ENCODE results near the gene CHD1. TPM values are rescaled to one million over a fixed set of nuclear protein-coding genes. Genes with fewer than 3 reads are reported as not detected.

The CHD1 gene
- total RNA-seq, 1 experiment from 2014 or later, result 36.5 TPM

- Histone ChIP-seq H3K9me3 (ENCODE audit: control insufficient read depth, insufficient read depth, low read depth, low read length) (no peaks in the 10 kb centered on the region), H3K4me1 (ENCODE audit: control insufficient read depth, insufficient read depth, low read length) (no peaks in the 10 kb centered on the region), H3K36me3 (ENCODE audit: control insufficient read depth, insufficient read depth, low read length) (no peaks in the 10 kb centered on the region), H3K4me3 (ENCODE audit: low read depth in 2 of 2, low read length in 2 of 2) (no peak overlapping the region), H3K27ac (ENCODE audit: low read length) (no peak overlapping the region), H3K27me3 (ENCODE audit: control insufficient read depth, insufficient read depth, low read length) (no peaks in the 10 kb centered on the region)
- no peak for DNase-seq (ENCODE audit: low read depth, low spot score)
- ATAC-seq, result no peak
- CTCF ChIA-PET, result interaction anchor here (0.6 kb wide), 1 partner anchor 20 kb away, joined by 5 read pairs; no protein-coding TSS in a partner anchor
- no TSS peak for BruUV-seq (replicated peaks)
- no peak for TF ChIP-seq CTCF (IDR thresholded peaks at IDR 0.05)
- TF ChIP-seq TCF7L2 (IDR thresholded peaks at IDR 0.05; ENCODE audit: low read depth, low read length), result no peak
- TF ChIP-seq SIN3A (IDR thresholded peaks at IDR 0.05; ENCODE audit: borderline replicate concordance, insufficient read depth, low read depth, low read length), result no peak
- TF ChIP-seq POLR2AphosphoS5 (IDR thresholded peaks at IDR 0.05; ENCODE audit: low read depth, low read length), result no peak
- no peak for TF ChIP-seq REST (IDR thresholded peaks at IDR 0.05; ENCODE audit: insufficient read depth in 1 of 2, low read depth in 2 of 2, low read length in 1 of 2)
- intact Hi-C loops (cut with micrococcal nuclease; ENCODE audit: unreplicated experiment) (no loop called here), in situ Hi-C loops (cut with HindIII; ENCODE audit: low pct_unique_long_range_greater_than_20kb, low sequenced_read_pairs) (no loop called here)
- POLR2A ChIA-PET, result no interaction called here
Measured at GRCh38 chr5:98954392-98955028, 25.7 kb upstream of the CHD1 start.

GRCh38 chr5:98942847-98943246 lies 14.0 kb upstream of the CHD1 start:
- TF ChIP-seq REST (IDR thresholded peaks at IDR 0.05; ENCODE audit: insufficient read depth in 1 of 2, low read depth in 2 of 2, low read length in 1 of 2), result no peak
- TF ChIP-seq CTCF (IDR thresholded peaks at IDR 0.05), result no peak
- TF ChIP-seq POLR2AphosphoS5 (IDR thresholded peaks at IDR 0.05; ENCODE audit: low read depth, low read length), result no peak
- TF ChIP-seq SIN3A (IDR thresholded peaks at IDR 0.05; ENCODE audit: borderline replicate concordance, insufficient read depth, low read depth, low read length), result no peak
- TF ChIP-seq TCF7L2 (IDR thresholded peaks at IDR 0.05; ENCODE audit: low read depth, low read length), result no peak
- H3K27ac ChIP-seq (ENCODE audit: low read length), result no peak overlapping the region
- POLR2A ChIA-PET, result no interaction called here
- in situ Hi-C loops (cut with HindIII; ENCODE audit: low pct_unique_long_range_greater_than_20kb, low sequenced_read_pairs), result no loop called here
- H3K36me3 ChIP-seq (ENCODE audit: control insufficient read depth, insufficient read depth, low read length), result no peaks in the 10 kb centered on the region
- intact Hi-C loops (cut with micrococcal nuclease; ENCODE audit: unreplicated experiment), result no loop called here
- no TSS peak for BruUV-seq (replicated peaks)
- no peak for ATAC-seq
- no peak for DNase-seq (ENCODE audit: low read depth, low spot score)
- H3K4me3 ChIP-seq (ENCODE audit: low read depth in 2 of 2, low read length in 2 of 2), result no peak overlapping the region
- H3K9me3 ChIP-seq (ENCODE audit: control insufficient read depth, insufficient read depth, low read depth, low read length), result no peaks in the 10 kb centered on the region
- CTCF ChIA-PET, result no interaction called here
- no peaks in the 10 kb centered on the region for H3K27me3 ChIP-seq (ENCODE audit: control insufficient read depth, insufficient read depth, low read length)
- no peaks in the 10 kb centered on the region for H3K4me1 ChIP-seq (ENCODE audit: control insufficient read depth, insufficient read depth, low read length)

Data from Panc1 (cell line).